Mammary microvascular endothelial cell (primary cell): ENCODE measurements around the gene DNM1. TPM values are rescaled to one million over a fixed set of nuclear protein-coding genes. Genes with fewer than 3 reads are reported as not detected.

Experiments used
- total RNA-seq: library from RNA; depleted of rRNA; stranded (reverse); fragments of >200 nt; gene quantifications from 2 replicates; pipeline ENCODE4 v1.2.3, GENCODE V29; 2015

DNM1 gene
- not detected in 2 replicates for total RNA-seq

DNA sequence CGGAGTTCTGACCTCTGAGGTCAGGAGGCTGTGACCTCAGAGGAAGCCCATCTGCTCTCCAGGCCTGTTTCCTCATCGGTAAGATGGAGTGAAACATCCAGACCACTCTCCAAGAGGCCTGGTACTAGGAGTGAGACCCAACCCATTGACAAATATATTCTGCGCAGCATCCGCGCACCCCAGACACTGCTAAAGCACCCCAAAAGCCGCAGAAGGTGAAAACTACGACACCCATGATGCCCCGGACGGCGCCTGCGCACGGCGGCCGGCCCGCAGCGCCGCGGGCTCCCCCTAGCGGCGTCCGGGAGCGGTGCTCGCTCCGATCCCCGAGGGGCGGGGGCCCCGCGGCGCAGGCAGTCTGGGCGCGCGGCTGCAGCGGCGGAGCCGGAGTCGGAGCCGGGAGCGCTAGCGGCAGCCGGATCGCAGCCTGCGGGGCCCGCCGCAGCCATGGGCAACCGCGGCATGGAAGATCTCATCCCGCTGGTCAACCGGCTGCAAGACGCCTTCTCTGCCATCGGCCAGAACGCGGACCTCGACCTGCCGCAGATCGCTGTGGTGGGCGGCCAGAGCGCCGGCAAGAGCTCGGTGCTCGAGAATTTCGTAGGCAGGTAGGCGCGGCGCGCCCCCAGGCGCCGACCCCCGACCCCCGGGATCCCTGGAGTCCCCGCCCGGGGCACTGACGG is at the start of gene DNM1:
Gene DNM1 (plus strand): TSS at position 356 of the 683 bp plus-strand sequence. CDS start 92 bp downstream, at position 448.

DNA sequence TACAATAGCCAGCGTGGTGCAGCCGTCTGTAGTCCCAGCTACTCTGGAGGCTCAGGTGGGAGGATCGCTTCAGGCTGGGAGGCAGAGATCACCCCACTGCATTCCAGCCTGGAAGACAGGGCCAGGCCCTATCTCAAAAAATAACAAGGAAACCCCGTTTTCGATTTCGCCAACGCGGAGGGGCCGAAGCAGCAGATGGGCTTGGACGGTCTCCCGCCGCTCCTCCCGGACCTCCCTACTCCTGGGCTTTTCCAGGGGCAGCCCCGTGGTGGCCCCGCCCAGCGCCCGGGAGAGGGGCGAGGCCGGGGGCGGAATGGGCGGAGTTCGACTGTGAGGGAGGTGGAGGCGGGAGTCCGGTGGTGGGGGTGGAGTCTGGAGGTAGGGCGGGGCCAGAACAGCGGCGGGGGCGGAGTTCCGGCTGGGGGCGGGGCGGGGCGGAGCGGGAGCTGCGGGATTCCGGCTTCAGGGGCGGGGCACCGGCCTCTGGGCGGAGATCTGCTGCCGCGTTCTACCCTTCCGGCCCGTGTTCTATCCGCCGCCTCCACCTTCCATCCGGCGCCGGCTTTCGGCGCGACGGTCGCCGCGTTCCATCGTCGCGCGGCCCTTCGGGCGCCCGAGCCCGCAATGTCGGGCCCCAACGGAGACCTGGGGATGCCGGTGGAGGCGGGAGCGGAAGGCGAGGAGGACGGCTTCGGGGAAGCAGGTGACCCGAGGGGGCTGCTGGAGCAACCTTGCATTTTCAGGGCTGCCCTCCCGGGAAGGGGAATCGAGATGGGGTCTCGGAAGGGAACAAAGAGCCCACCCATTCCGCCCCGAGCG is 43.2 kb upstream of the DNM1 start, which contains the start of gene BBLN:
Gene BBLN (plus strand): TSS at position 482 of the 819 bp plus-strand sequence. CDS start 143 bp downstream, at position 625.

DNA sequence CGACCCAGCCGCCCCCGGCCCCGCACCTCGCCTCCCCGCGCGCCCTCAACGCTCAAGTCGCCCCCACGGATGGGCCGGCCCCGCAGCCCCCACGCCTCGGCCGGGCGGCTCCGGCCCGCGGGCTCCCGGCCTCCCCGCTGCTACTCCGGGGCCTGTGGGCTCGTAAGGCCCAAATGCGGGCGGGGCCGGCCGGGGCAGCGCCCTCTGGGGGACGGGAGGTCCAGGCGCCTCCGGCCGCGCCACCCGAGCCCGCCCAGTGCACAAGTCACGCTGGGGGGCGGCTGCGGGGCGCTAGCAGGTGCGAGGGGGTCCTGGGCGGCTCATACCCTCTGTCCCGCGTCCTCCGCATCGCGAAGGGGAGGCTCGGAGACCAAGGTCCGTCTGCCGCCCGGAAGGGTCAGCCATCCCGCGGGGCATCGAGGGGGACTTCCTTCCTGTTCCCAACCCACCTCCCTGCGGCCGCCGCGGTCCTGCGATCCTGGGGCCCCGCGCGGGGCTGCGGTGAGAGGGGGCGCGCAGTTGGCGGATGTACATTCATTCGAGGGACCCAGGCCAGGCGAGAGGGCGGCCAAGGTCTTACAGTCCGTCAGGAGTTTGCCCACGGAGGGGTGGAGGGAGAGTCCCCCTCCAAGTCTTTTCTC is 11.7 kb upstream of the DNM1 start, which contains the start of gene CIZ1:
Gene CIZ1 (minus strand): TSS at position 167 of the 641 bp plus-strand sequence. CDS start 715 bp downstream, outside the sequence.

DNA sequence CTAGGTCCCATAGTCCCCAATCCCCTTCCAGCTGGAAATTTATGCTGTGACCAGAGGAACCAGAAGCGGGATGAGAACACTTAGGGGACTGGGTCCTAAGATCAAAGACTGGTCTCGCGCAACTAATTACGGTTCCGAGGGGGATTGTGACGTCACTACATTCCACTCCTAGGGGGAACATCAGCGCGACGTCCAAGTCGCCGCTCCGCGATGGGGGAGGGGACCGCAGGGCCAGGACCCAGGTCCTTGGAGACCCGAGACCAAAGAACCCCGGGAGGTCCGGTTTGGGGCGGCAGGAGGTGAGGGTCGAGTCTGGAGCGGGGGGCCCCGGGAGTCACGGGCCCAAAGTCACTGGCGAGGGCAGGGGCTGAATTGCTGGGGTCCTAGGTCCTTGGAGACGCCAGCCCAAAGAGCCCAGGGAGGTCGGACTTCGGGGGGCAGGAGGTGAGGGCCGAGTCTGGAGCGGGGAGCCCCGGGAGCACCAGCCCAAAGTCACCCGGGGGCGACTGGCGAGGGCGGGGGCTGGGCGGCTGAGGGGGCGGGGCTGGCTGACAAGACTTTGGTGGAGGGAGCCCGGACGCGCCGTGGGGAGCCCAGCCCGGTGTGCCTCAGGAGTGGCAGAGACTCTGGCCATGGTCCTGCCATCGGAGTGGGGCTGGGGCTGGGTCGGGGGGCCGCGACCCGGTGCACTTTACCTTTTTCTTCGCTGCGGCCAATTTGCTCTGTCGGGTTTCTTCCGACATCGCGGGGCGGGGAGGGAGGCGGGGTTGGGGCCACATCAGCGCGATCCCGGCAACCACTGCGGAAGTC is 72.2 kb downstream of the DNM1 start, which contains the start of gene GOLGA2:
Gene GOLGA2 (minus strand): TSS at position 810 of the 810 bp plus-strand sequence. CDS start 31 bp downstream, at position 779.

DNA sequence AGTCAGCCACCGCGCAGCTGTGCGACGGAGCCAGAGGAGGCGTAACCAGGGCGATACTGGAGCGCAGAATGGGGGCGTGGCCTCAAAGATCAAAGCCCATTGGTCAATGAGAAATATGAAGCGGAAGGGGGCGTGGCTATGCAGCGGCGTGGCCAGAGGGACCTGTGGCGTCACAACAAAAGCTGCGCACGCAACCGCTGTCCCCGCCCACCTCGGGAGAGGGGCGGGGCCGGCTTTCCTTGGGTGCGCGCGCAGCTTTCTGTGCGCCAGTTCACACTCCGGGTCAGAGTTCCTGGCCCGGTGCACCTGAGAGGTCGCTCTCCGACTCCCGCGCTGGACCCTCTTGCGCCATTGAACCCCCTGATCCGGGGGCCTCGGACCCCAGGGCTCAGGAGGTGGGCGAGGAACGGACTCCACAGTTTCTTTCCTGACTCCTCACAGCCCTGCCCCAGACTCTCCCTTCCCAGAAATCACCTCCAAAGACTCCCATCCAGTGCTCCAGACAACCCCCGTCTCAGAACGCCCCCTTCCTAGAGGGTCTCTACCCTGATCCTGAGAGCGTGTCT is 72.9 kb downstream of the DNM1 start, which contains the start of gene SWI5:
Gene SWI5 (plus strand): TSS at position 269 of the 566 bp plus-strand sequence.

Other genes with a start within 250 kb of the DNM1 start
- 3.1 and 19.4 TPM in 2 replicates for gene EEIG1, start 222.4 kb upstream of the DNM1 start, total RNA-seq
- gene NAIF1, start 136.1 kb upstream of the DNM1 start, total RNA-seq: 7.6 and 9.0 TPM in 2 replicates
- gene SLC25A25, start 135.1 kb upstream of the DNM1 start, total RNA-seq: 24.5 and 26.8 TPM in 2 replicates
- gene PTGES2, start 75.7 kb upstream of the DNM1 start, total RNA-seq: 61.8 and 68.0 TPM in 2 replicates
- gene LCN2, start 53.9 kb upstream of the DNM1 start, total RNA-seq: not detected in 2 replicates
- 136 and 182 TPM in 2 replicates for gene BBLN, start 43.1 kb upstream of the DNM1 start, total RNA-seq
- gene CIZ1, start 11.8 kb upstream of the DNM1 start, total RNA-seq: 46.6 and 60.8 TPM in 2 replicates
- 52.0 and 60.3 TPM in 2 replicates for gene GOLGA2, start 72.6 kb downstream of the DNM1 start, total RNA-seq
- 35.2 and 42.5 TPM in 2 replicates for gene SWI5, start 72.9 kb downstream of the DNM1 start, total RNA-seq
- gene TRUB2, start 119.1 kb downstream of the DNM1 start, total RNA-seq: 17.9 and 20.7 TPM in 2 replicates
- gene COQ4, start 119.5 kb downstream of the DNM1 start, total RNA-seq: 43.8 and 61.7 TPM in 2 replicates
- gene SLC27A4, start 137.1 kb downstream of the DNM1 start, total RNA-seq: 45.0 and 56.6 TPM in 2 replicates
- 52.2 and 57.4 TPM in 2 replicates for gene URM1, start 168.0 kb downstream of the DNM1 start, total RNA-seq
- gene CERCAM, start 217.5 kb downstream of the DNM1 start, total RNA-seq: 19.5 and 19.7 TPM in 2 replicates